Neural crest cell (in vitro differentiated cells): ENCODE data around the gene ZYG11B. TPM values are rescaled to one million over a fixed set of nuclear protein-coding genes. Genes with fewer than 3 reads are reported as not detected.
"Not testable (repeated sequence)": the region's sequence is repeated elsewhere in the genome, so short reads cannot be mapped to it uniquely, and the experiment has no call there.

Source experiments
- DNase-seq: peaks from one replicate; pipeline ENCODE4 v3.0.0; 2021; ENCODE audit warnings: low read depth, mixed read lengths, low spot score
- H3K27ac Mint-ChIP-seq: one replicate; pipeline ENCODE4 v1.8.0; 2021; ENCODE audit warnings: mild to moderate bottlenecking, mixed read lengths; ENCODE audit not compliant: unreplicated experiment
- H3K27me3 Mint-ChIP-seq: 2 replicates; pipeline ENCODE4 v1.8.0; 2021; ENCODE audit warnings: low read depth, mild to moderate bottlenecking, mixed read lengths
- H3K36me3 Mint-ChIP-seq: 2 replicates; pipeline ENCODE4 v1.8.0; 2021; ENCODE audit warnings: low read depth, mild to moderate bottlenecking, mixed read lengths
- H3K4me1 Mint-ChIP-seq: 2 replicates; pipeline ENCODE4 v1.8.0; 2021; ENCODE audit warnings: mixed read lengths
- H3K4me3 Mint-ChIP-seq: one replicate; pipeline ENCODE4 v1.8.0; 2021; ENCODE audit warnings: mild to moderate bottlenecking, mixed read lengths
- H3K9me3 Mint-ChIP-seq: 2 replicates; pipeline ENCODE4 v1.8.0; 2021; ENCODE audit warnings: mixed read lengths
- CTCF ChIP-seq: fragments of 200-600 bp; sonication (generic); conservative IDR thresholded peaks from 2 replicates; pipeline ENCODE4 v1.5.0; 2021; ENCODE audit warnings: antibody characterized with exemption, mild to moderate bottlenecking
- total RNA-seq: library from RNA; stranded (reverse); gene quantifications from 2 replicates; pipeline ENCODE4 v1.2.1, GENCODE V29; 2021

The ZYG11B gene
- total RNA-seq, 1 donor from 2014 or later = 39.3 TPM

GRCh38 chr1:52680353-52680752, 45.9 kb upstream of the ZYG11B start:
- H3K27me3 Mint-ChIP-seq = peaks cover 3% of the 10 kb centered on the region
- no peak for DNase-seq
- no peaks in the 10 kb centered on the region for H3K36me3 Mint-ChIP-seq
- no peak for TF ChIP-seq CTCF
- H3K4me3 Mint-ChIP-seq = no peak overlapping the region
- H3K9me3 Mint-ChIP-seq = no peaks in the 10 kb centered on the region
- peaks cover 10% of the 10 kb centered on the region for H3K4me1 Mint-ChIP-seq
- H3K27ac Mint-ChIP-seq = no peak overlapping the region

- Mint-ChIP-seq H3K36me3 (peaks cover 1% of the 10 kb centered on the region), H3K4me3 (no peak overlapping the region), H3K4me1 (peaks cover 12% of the 10 kb centered on the region), H3K27ac (no peak overlapping the region), H3K27me3 (peaks cover 3% of the 10 kb centered on the region), H3K9me3 (no peaks in the 10 kb centered on the region)
- TF ChIP-seq CTCF = no peak
- no peak for DNase-seq
These were observed 45.1 kb upstream of the ZYG11B start for GRCh38 chr1:52681136-52681535.

GRCh38 chr1:52683367-52683940, 42.8 kb upstream of the ZYG11B start:
- Mint-ChIP-seq H3K27ac (no peak overlapping the region), H3K4me1 (peaks cover 14% of the 10 kb centered on the region), H3K27me3 (no peaks in the 10 kb centered on the region), H3K9me3 (no peaks in the 10 kb centered on the region), H3K4me3 (no peak overlapping the region), H3K36me3 (peaks cover 4% of the 10 kb centered on the region)
- no peak for DNase-seq
- no peak for TF ChIP-seq CTCF

GRCh38 chr1:52684545-52684944, 41.7 kb upstream of the ZYG11B start:
- H3K4me3 Mint-ChIP-seq = no peak overlapping the region
- H3K27ac Mint-ChIP-seq = no peak overlapping the region
- no peak for TF ChIP-seq CTCF
- H3K9me3 Mint-ChIP-seq = no peaks in the 10 kb centered on the region
- peaks cover 6% of the 10 kb centered on the region for H3K4me1 Mint-ChIP-seq
- H3K36me3 Mint-ChIP-seq = peaks cover 4% of the 10 kb centered on the region
- no peak for DNase-seq
- H3K27me3 Mint-ChIP-seq = no peaks in the 10 kb centered on the region

GRCh38 chr1:52686261-52686751, 39.9 kb upstream of the ZYG11B start:
- H3K27me3 Mint-ChIP-seq, H3K9me3 Mint-ChIP-seq, H3K27ac Mint-ChIP-seq, H3K4me3 Mint-ChIP-seq, H3K36me3 Mint-ChIP-seq, H3K4me1 Mint-ChIP-seq: not testable (repeated sequence)
- peak; percentile 75 for DNase-seq
- peak; percentile 91 for TF ChIP-seq CTCF
